ENCODE measurements around the gene FSTL4. TPM values are rescaled to one million over a fixed set of nuclear protein-coding genes. Genes with fewer than 3 reads are reported as not detected.

FSTL4 gene
- total and polyA plus RNA-seq, 12 donors = 0.48 to 5.2 (median 2.3) TPM

- Histone ChIP-seq H3K27me3 (no peaks in the 10 kb centered on the region), H3K9me3 (replicated peaks in 1 of 3) (no peaks in the 10 kb centered on the region), H3K4me1 (replicated peaks in 1 of 2) (no peaks in the 10 kb centered on the region), H3K27ac (no peak overlapping the region), H3K4me3 (no peak overlapping the region), H3K36me3 (replicated peaks in 1 of 2) (no peaks in the 10 kb centered on the region)
- intact Hi-C loops (cut with DNase I) = no loop called here
- 88 to 95% (median 92%) methylated on average over 3 of the region's 3 CpGs for WGBS, 4 donors
- DNase-seq = no peak
- TF ChIP-seq POLR2A (IDR thresholded peaks at IDR 0.05) (no peak), CTCF (IDR thresholded peaks at IDR 0.05) (no peak)
These were observed 448.5 kb downstream of the FSTL4 start for GRCh38 chr5:133163839-133164238.

GRCh38 chr5:133159543-133159942, 452.8 kb downstream of the FSTL4 start:
- Histone ChIP-seq H3K4me1 (replicated peaks in 1 of 2) (no peaks in the 10 kb centered on the region), H3K4me3 (no peak overlapping the region), H3K36me3 (replicated peaks in 1 of 2) (no peaks in the 10 kb centered on the region), H3K27ac (no peak overlapping the region), H3K9me3 (replicated peaks in 1 of 3) (no peaks in the 10 kb centered on the region), H3K27me3 (no peaks in the 10 kb centered on the region)
- DNase-seq = no peak
- intact Hi-C loops (cut with DNase I) = no loop called here
- no peak for TF ChIP-seq CTCF (IDR thresholded peaks at IDR 0.05)
- no peak for TF ChIP-seq POLR2A (IDR thresholded peaks at IDR 0.05)
- 69 to 85% (median 75%) methylated on average over 1 of the region's 1 CpG for WGBS, 4 donors

GRCh38 chr5:133155326-133155969, 456.9 kb downstream of the FSTL4 start:
- H3K4me3 ChIP-seq = no peak overlapping the region
- no peaks in the 10 kb centered on the region for H3K36me3 ChIP-seq (replicated peaks in 1 of 2)
- no peaks in the 10 kb centered on the region for H3K27me3 ChIP-seq
- no peaks in the 10 kb centered on the region for H3K4me1 ChIP-seq (replicated peaks in 1 of 2)
- H3K27ac ChIP-seq = no peak overlapping the region
- DNase-seq = no peak
- 63 to 69% (median 67%) methylated on average over 4 of the region's 4 CpGs for WGBS, 4 donors
- TF ChIP-seq POLR2A (IDR thresholded peaks at IDR 0.05) (no peak), CTCF (IDR thresholded peaks at IDR 0.05) (no peak)
- no peaks in the 10 kb centered on the region for H3K9me3 ChIP-seq (replicated peaks in 1 of 3)
- intact Hi-C loops (cut with DNase I) = no loop called here

- no peaks in the 10 kb centered on the region for H3K36me3 ChIP-seq (replicated peaks in 1 of 2)
- no peaks in the 10 kb centered on the region for H3K9me3 ChIP-seq (replicated peaks in 1 of 3)
- TF ChIP-seq CTCF (IDR thresholded peaks at IDR 0.05) (no peak), POLR2A (IDR thresholded peaks at IDR 0.05) (no peak)
- H3K27me3 ChIP-seq = no peaks in the 10 kb centered on the region
- 87 to 95% (median 88%) methylated on average over 7 to 12 of the region's 12 CpGs for WGBS, 4 donors
- intact Hi-C loops (cut with DNase I) = no loop called here
- DNase-seq = no peak
- H3K4me1 ChIP-seq (replicated peaks in 1 of 2) = no peaks in the 10 kb centered on the region
- H3K27ac ChIP-seq = no peak overlapping the region
- no peak overlapping the region for H3K4me3 ChIP-seq
These were observed 457.9 kb downstream of the FSTL4 start for GRCh38 chr5:133154274-133155075.
